Thoracic aorta (tissue), 2 donors: ENCODE measurements around the gene EPN1. TPM values are rescaled to one million over a fixed set of nuclear protein-coding genes. Genes with fewer than 3 reads are reported as not detected.

Experiments used
- ATAC-seq: fragments of 150-250 bp; one replicate; pipeline ENCODE4 v1.8.0; 2017; ENCODE audit warnings: low read depth; ENCODE audit not compliant: insufficient number of reproducible peaks, low FRiP score
- DNase-seq: peaks from one replicate; pipeline ENCODE4 v3.0.0-alpha.2; 2020; ENCODE audit warnings: low spot score
- H3K27ac ChIP-seq, 2 donors: fragments of 200-600 bp; sonication (generic); 1 replicate in 1 of 2; 2 replicates in 1 of 2; pipeline ENCODE4 v1.5.1; 2016; ENCODE audit warnings: mild to moderate bottlenecking in 2 of 2, moderate library complexity in 2 of 2
- H3K27me3 ChIP-seq: fragments of 200-600 bp; sonication (generic); replicated peaks from 2 replicates; pipeline ENCODE4 v1.6.0; 2016; ENCODE audit warnings: mild to moderate bottlenecking; ENCODE audit not compliant: insufficient read depth
- H3K36me3 ChIP-seq: fragments of 200-600 bp; sonication (generic); one replicate; pipeline ENCODE4 v1.5.1; 2016
- H3K4me1 ChIP-seq, 2 donors: fragments of 200-600 bp; sonication (generic); 1 replicate in 1 of 2; 2 replicates in 1 of 2; pipeline versions ENCODE4 v1.5.1 to v1.6.0; 2016; ENCODE audit warnings: low read depth in 2 of 2, mild to moderate bottlenecking in 1 of 2; ENCODE audit not compliant: control insufficient read depth in 1 of 2
- H3K4me3 ChIP-seq: fragments of 200-600 bp; sonication (generic); 2 replicates; pipeline ENCODE4 v1.5.1; 2016; ENCODE audit warnings: mild to moderate bottlenecking
- H3K9me3 ChIP-seq: fragments of 200-600 bp; sonication (generic); 2 replicates; pipeline ENCODE4 v1.5.1; 2016
- CTCF ChIP-seq: fragments of 200-600 bp; sonication (generic); IDR thresholded peaks from one replicate; pipeline ENCODE4 v1.5.1; 2019; ENCODE audit warnings: antibody characterized with exemption
- total RNA-seq, 2 donors: library from RNA; depleted of rRNA; stranded (reverse); fragments of >200 nt; gene quantifications; one replicate each; pipeline versions ENCODE4 v1.1.0 to v1.2.3, GENCODE V29; 2016

EPN1 gene
- total RNA-seq, 2 donors from 2014 or later, result 91.3 to 93.5 TPM

- DNase-seq (no peak), ATAC-seq (no peak)
- Histone ChIP-seq H3K9me3 (no peaks in the 10 kb centered on the region), H3K36me3 (peaks cover 38% of the 10 kb centered on the region), H3K27ac (no peak overlapping the region), H3K4me3 (no peak overlapping the region), H3K4me1 (peaks cover 27 to 37% of the 10 kb centered on the region in 2 donors), H3K27me3 (no peaks in the 10 kb centered on the region)
- TF ChIP-seq CTCF, result no peak
Measured at GRCh38 chr19:55673889-55674288, 1.1 kb upstream of the EPN1 start.

GRCh38 chr19:55674459-55674840 is 576 bp upstream of the EPN1 start:
- peak overlapping the region; percentile 85 for H3K4me3 ChIP-seq
- H3K4me1 ChIP-seq, result peaks cover 27 to 41% of the 10 kb centered on the region in 2 donors
- TF ChIP-seq CTCF, result no peak
- no peaks in the 10 kb centered on the region for H3K27me3 ChIP-seq
- H3K36me3 ChIP-seq, result peaks cover 38% of the 10 kb centered on the region
- no peaks in the 10 kb centered on the region for H3K9me3 ChIP-seq
- DNase-seq, result no peak
- no peak for ATAC-seq
- peak overlapping the region; percentile 73 to 81 for H3K27ac ChIP-seq

GRCh38 chr19:55675661-55676354 is 782 bp downstream of the EPN1 start:
- DNase-seq (no peak), ATAC-seq (no peak)
- Histone ChIP-seq H3K27me3 (no peaks in the 10 kb centered on the region), H3K27ac (peak overlapping the region; percentile 81 to 90), H3K9me3 (no peaks in the 10 kb centered on the region), H3K36me3 (peaks cover 36% of the 10 kb centered on the region), H3K4me1 (peaks cover 27 to 44% of the 10 kb centered on the region in 2 donors), H3K4me3 (peak overlapping the region; percentile 85)
- TF ChIP-seq CTCF, result no peak

GRCh38 chr19:55676383-55676782 is 1.4 kb downstream of the EPN1 start:
- ATAC-seq (no peak), DNase-seq (no peak)
- Histone ChIP-seq H3K4me1 (peaks cover 27 to 44% of the 10 kb centered on the region in 2 donors), H3K9me3 (no peaks in the 10 kb centered on the region), H3K4me3 (peak overlapping the region; percentile 85), H3K36me3 (peaks cover 41% of the 10 kb centered on the region), H3K27ac (no peak overlapping the region), H3K27me3 (no peaks in the 10 kb centered on the region)
- TF ChIP-seq CTCF, result no peak

- TF ChIP-seq CTCF, result no peak
- Histone ChIP-seq H3K9me3 (no peaks in the 10 kb centered on the region), H3K27me3 (no peaks in the 10 kb centered on the region), H3K27ac (peak overlapping the region in 1 of 2 donors; percentile 27), H3K4me1 (peaks cover 27 to 44% of the 10 kb centered on the region in 2 donors), H3K4me3 (peak overlapping the region; percentile 85), H3K36me3 (peaks cover 41% of the 10 kb centered on the region)
- DNase-seq, result no peak
- no peak for ATAC-seq
Measured at GRCh38 chr19:55676889-55677505, 2.0 kb downstream of the EPN1 start.
